H54 (cell line): Measurements from ENCODE around the gene LRP1B.

Experiments used
- DNase-seq: peaks from one replicate; pipeline ENCODE4 v3.0.0; 2011; ENCODE audit warnings: low spot score, mixed read lengths; ENCODE audit not compliant: insufficient read length
- FAIRE-seq: peaks from 3 replicates; lab custom pipeline; 2011; peaks lifted over from hg19 to GRCh38; lab: Jason Lieb, UNC
- POLR2A ChIP-seq: IDR thresholded peaks from 2 replicates; pipeline ENCODE4 v1.6.1; 2011; ENCODE audit warnings: low read depth, mild to moderate bottlenecking, low read length

Gene LRP1B

DNA sequence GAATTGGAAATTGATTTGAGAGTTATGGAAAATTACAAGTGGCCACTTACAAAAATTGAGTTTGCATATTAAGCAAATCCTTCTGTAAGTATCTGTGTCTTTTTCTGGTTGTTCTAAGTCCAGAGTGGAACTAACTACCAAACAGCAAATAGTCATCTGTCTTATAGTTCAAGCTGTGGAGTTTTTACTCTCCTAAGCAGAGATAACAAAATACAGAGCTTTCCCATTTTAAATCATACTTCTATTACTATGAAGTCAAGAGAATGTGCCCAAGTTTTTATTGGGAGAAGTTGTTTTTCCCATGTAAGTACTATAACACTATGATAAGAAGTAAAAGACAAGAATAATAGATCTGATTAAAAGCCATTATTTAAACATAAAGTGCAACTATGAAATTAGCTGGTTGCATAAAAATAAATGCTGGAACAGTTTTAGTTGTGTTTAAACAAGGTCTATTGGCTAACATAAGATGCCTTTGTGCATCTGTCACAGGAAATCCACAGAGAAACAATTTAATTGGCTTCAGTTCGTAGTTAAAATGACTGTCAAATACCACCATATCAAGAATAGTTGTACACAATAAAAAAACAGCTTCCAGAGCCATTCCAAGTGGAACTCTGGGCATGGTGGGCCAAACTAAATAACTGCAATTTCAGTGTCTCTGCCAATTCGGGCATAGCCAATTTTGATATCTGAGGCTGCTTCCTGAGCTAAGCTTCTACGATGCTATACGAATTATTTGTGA lies 1883.2 kb downstream of the LRP1B start:
- DNase-seq = no peak
- FAIRE-seq = no peak
- no peak for TF ChIP-seq POLR2A

DNA sequence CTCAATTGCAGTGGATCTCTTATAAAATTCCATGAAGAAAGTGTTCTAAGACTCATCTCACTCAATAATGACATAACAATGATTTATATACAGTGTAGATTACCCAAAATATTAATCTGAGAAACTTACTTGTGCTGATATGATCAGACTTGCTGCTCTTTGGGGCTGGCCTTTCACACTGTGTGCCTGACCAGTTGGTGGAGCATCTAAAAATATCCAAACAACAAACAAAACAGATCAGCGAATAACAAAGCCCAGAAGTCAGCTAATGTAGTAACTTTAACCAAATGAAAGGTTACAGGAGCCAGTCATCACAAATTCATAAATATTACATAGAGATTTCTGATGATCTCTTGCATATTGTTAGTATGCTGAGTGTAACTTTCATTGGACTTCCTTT lies 1883.9 kb downstream of the LRP1B start:
- no peak for TF ChIP-seq POLR2A
- DNase-seq = no peak
- FAIRE-seq = no peak

DNA sequence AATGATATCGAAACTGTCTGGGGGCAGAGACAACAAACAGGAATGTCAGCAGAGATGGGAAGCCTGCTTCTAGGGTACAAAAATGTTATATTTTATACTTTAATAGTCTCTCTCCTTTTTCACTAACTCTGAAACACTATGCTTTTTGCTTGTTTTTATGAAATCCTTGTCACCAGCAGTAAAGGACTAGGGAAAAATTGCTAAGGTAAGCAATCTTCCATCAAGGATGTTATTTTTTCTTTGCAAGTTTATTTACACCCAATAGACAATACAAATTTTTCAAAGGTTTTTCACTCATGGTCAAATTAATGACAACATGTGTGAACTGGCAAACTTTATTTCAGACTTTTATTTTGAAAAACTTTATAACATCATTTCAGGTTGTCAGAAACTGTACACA lies 1884.8 kb downstream of the LRP1B start:
- no peak for TF ChIP-seq POLR2A
- FAIRE-seq (no peak), DNase-seq (no peak)

DNA sequence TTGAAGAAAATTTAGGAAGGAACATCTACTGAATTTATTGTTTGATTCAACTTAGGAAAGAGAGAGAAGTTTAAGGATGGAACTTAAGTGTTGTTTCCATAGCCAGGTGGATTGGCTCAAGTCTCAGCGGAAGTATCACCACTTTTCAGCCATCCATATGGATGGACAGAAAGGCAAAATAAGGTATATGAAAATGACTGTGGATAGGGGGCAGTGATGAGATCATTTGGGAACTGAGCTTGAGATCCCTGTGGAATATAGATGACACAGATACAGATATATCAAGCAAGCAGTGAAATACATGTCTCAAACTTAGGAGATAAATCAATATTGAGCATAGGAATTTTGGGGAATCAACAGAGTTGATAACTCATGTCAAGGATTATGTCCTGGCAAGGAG lies 1887.9 kb downstream of the LRP1B start:
- TF ChIP-seq POLR2A = no peak
- FAIRE-seq = no peak
- DNase-seq = no peak

DNA sequence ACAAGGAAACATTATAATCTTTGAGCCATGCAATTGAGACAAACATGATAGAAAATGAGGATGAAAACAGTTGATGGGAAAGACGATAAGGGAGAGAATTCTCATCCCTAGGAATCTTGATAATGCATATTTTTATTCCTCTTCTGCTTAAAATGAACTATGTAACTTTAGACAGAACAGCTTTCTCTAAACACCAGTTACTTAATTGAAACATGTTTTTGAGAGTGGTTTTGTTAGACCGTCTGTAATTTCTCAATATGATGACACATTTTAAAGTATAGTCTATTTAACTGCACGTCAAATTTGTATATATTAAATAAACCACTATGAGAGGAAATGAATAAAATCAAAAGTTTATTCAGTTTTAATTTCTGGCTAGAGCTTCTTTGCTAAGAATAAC lies 1896.7 kb downstream of the LRP1B start:
- DNase-seq = no peak
- FAIRE-seq = no peak
- TF ChIP-seq POLR2A = no peak

DNA sequence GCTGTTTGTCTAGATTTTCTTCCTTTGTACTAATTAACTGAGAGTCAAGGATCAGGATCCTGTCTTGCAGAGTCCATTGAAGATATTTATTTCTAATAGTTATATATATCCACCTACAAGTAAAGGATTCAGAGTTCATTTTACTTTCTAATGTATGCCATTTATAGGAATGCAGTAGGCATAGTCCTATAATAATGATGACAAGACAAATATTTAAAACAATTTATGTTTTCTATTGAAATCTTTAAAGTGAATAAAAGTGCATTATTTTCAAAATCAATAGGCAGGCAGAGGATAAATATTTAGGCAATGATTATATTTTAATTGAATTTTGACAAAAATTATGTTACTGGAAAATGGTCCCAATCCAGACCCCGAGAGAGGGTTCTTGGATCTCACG lies 1919.9 kb downstream of the LRP1B start:
- no peak for DNase-seq
- no peak for TF ChIP-seq POLR2A
- no peak for FAIRE-seq

DNA sequence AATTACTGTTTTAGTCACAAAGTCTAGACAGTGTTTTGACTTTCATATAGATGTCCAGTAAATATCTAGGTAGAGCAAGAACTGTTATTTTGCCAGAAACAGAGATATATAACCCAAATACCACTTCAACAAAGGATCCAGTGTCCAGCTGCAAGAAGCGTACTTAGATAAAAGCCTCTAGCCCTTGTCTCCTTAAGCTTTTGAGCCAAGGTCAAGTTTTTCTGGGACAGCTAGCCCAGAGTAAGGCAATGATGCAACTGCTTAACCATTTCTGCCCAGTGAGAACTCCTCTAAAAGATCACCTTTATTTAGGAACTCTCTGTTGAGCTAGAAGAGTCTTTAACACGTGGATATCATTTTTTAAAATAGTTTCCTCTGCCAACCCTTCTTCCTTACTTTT lies 1925.7 kb downstream of the LRP1B start:
- no peak for FAIRE-seq
- TF ChIP-seq POLR2A = no peak
- no peak for DNase-seq

DNA sequence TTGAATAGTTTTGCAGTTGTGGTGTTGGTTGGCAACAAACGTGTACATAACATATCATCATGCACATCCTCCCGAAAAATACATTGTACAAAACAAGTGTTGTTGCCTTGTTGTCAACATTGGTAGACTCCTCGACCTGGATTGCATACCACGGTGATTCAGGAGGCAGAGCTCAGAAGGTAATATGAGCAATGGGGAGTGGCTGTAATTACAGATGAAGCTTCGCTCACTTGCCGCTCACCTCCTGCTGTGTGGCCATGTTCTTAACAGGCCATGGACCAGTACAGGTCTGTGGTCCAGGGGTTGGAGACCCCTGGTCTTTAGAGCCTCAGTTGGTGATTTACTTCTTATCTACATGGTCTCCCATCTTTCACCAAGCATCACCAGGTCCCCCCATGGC lies 1927.5 kb downstream of the LRP1B start:
- DNase-seq = no peak
- no peak for FAIRE-seq
- no peak for TF ChIP-seq POLR2A

DNA sequence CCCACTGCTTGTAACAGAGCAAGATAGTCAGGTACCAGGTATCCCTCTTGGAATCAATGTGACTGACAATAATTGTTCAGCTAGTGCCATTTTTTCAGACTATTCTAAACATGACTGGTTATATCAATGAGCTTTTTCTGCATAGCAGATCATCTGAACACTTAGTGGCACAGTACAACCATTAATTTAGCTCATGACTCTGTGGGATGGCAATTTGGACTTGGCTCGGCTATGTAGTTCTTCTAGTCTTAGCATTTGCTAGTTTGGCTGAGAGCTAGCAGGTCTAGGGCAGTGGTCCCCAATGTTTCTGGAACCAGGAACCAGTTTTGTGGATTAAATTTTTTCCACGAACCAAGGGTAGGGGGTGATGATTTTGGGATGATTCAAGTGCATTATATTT lies 1929.2 kb downstream of the LRP1B start:
- FAIRE-seq (no peak), DNase-seq (no peak)
- no peak for TF ChIP-seq POLR2A

DNA sequence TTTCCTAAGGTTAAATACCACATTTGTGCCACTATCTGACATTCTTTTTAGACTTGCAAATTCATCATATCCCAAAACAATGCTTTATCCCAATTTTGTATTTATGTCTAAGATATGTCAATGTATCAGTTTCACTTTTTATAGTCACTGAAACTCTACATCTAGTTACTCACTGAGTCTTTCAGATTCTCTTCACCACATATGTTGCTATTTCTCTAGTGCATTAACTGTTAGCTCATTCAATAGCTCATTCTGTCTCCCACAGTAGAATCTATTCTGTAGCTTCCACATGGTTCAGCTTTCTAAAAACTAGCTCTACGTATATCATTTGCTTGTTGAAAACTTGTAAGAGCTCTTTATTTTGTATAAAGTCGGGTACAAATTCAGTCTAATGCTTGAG lies 1930.1 kb downstream of the LRP1B start:
- no peak for FAIRE-seq

DNA sequence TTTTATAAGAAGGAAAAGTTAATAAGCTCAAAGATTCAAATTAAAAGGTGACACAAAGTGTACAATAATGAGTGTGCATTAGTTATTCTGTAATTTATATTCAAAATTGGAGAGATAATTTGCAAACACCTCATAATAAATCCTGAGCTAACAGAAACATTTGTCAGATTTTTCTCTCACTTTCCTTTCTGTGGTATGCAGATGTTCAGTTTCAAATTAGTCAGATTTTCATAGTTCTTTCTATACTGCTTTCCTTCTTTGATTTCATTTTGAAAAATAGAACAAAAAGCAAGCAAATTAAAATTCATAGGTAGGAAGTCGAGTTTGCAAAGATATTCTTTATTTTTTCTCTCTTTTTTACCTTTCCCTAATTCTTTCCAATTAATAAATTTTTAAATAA lies 1930.5 kb downstream of the LRP1B start:
- DNase-seq = no peak
- no peak for TF ChIP-seq POLR2A
- FAIRE-seq = no peak

More for the DNA sequence above, 1930.1 kb downstream of the LRP1B start:
- TF ChIP-seq POLR2A = no peak
- no peak for DNase-seq

DNA sequence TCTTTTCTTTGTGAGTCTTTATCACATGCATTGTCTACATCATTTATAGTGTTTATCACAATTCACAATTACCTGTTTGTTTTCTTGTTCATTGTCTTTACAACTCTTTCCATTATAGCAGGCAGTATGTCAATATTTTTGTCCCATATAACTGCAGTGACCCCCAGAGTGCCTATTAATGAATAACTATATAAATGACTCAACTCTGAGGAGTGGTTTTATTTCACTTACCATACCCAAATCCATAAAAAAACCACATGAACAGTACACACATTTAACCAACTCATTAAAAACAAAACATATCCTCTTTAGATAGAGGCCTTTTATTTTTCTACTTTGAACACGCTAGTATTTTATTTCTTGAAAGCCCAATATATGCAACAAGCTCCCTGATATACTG lies 1931.5 kb downstream of the LRP1B start:
- FAIRE-seq (no peak), DNase-seq (no peak)

DNA sequence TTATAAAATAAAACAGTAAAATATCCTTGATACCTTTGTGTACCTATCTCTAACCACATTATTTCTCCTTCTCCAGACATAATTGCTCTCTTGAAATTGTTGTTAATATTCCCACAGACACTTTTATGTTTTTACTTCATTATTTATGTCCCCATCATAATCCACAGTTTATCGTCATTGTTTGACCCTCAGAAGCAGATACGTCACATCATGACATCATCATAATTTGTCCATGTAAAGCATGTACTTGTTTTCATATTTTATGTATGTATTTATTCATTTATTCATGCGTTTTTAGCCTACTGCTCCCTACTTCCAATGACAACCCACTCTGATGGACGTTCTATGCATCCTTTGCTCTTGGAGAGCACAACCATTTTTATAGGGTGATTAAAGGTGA lies 1943.7 kb downstream of the LRP1B start:
- no peak for TF ChIP-seq POLR2A
- FAIRE-seq = no peak
- no peak for DNase-seq

More for the DNA sequence above, 1931.5 kb downstream of the LRP1B start:
- TF ChIP-seq POLR2A = no peak

DNA sequence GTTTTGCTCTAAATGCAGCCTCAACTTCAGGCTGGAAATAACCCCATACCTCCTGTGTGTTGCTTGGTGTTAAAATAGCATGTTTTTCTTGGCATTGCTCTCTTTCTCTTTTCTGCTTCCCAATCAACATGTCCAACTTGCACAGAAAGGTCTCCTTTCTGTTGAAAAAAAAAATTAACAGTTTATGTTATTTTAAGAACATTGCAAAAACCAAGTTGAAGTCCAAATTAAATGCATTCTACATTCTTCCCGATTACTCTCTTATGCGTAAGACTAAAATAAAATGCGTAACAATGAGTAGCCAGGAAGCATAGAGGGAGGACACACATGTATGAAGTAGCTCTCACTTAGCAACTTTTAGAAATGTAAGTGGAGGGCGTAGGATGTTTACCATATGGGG lies 1944.5 kb downstream of the LRP1B start:
- no peak for FAIRE-seq
- no peak for DNase-seq
- no peak for TF ChIP-seq POLR2A

DNA sequence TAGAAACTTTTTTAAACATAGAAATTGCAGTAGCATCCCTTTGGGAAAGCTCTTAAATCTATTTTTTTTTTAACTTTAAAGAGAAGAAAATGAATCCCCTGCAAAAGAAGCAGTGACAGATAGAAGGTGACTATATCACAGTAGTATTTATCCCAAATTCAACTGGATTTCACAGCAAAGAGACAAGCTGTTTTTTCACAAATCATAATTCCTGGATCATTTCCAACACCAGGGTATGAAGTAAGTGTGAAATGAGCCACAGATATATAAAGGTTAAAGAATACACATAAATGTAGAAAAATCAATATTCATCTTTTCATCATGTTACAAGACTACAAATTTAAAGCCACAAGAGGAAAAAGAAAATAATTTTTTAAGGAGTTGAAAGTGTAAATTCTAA lies 1945.7 kb downstream of the LRP1B start:
- no peak for TF ChIP-seq POLR2A
- DNase-seq (no peak), FAIRE-seq (no peak)
